ENCODE results near the gene DCLK2. TPM values are rescaled to one million over a fixed set of nuclear protein-coding genes. Genes with fewer than 3 reads are reported as not detected.

The DCLK2 gene
- total RNA-seq, result not detected

DNA sequence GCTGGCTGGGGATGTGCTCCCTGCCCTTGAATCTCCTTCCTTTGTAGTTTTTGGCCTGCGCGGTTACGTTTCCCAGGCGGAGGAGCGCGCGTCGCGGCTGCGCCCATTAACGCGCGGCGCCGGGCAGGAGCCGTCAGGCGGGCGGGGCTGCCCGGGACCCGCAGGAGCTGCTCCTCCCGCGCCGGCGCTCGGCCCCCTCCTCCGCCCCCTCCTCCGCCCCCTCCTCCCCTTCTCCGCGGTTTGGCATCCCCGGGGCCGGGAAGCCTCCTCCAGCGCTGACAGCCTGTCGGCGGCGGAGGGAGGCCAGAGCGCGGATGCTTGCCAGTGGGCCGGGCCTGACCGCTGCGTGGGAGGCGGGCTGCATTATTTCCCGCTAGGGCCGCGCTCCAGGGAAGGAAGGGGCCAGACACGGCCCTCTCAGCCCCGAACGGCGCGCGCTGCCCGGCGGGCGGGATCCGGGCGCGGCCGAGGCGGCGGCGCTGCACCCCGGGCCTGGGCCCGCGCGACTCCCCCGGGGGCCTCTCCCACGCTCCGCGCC, at the start of gene DCLK2:
TSS of gene DCLK2 (plus strand) at position 405 of the 538 bp plus-strand sequence. CDS start 583 bp downstream, outside the sequence.
- CTCF ChIA-PET, result no interaction called here
- peak within 1 kb of the TSS; percentile 48 for H3K4me3 Mint-ChIP-seq
- no peak for DNase-seq
- H3K4me1 Mint-ChIP-seq (ENCODE audit: low read depth), result peaks cover 8% of the 10 kb centered on the region
- intact Hi-C loops (cut with micrococcal nuclease), result no loop called here
- no peak within 1 kb of the TSS for H3K27ac Mint-ChIP-seq
- no peaks in the 10 kb centered on the region for H3K36me3 Mint-ChIP-seq (ENCODE audit: low read depth)
- peaks cover 1% of the 10 kb centered on the region for H3K9me3 Mint-ChIP-seq
- H3K27me3 Mint-ChIP-seq (ENCODE audit: low read depth), result peaks cover 50% of the 10 kb centered on the region

DNA sequence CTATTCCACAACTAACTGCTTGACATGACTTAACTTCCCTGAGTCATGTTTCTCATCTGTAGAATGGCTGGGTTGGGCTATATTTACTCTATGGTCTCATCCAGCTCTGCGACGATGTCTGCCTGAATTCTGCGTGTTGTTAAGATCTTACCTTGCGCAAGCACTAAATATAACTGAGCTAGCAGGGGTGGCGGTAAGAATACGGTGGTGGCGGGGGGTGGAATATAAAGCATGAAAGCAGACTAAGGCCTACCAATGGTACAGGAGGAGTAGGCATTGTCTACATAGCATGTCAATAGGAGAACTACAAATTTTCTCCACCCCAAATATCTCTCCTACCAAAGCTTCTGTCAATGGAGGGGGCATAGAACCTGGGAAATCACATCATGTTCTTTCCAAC, 45.7 kb upstream of the DCLK2 start:
- no peak for DNase-seq
- Mint-ChIP-seq H3K36me3 (ENCODE audit: low read depth) (no peaks in the 10 kb centered on the region), H3K4me3 (no peak overlapping the region), H3K27ac (no peak overlapping the region), H3K9me3 (peaks cover 7% of the 10 kb centered on the region), H3K27me3 (ENCODE audit: low read depth) (peaks cover 2% of the 10 kb centered on the region), H3K4me1 (ENCODE audit: low read depth) (no peaks in the 10 kb centered on the region)
- intact Hi-C loops (cut with micrococcal nuclease), result no loop called here
- CTCF ChIA-PET, result no interaction called here

DNA sequence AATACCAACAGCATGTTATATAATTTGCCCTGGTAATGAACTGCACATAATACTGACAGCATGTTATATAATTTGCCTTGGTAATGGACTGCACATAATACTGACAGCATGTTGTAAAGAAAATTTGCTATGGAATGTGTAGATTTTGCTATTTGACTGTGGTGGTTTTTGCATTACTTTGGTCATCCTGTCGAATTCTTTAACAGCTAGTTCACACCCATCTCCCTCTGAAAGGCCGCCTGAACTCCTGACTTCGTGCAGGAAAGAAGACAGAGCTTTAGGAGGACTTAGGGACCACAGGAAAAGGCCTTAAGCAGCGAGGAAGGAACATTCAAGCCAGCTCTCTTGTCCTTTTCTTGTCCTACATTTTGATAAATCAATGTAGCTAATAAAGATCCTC, 45.2 kb upstream of the DCLK2 start:
- Mint-ChIP-seq H3K36me3 (ENCODE audit: low read depth) (no peaks in the 10 kb centered on the region), H3K27me3 (ENCODE audit: low read depth) (peaks cover 2% of the 10 kb centered on the region), H3K4me1 (ENCODE audit: low read depth) (no peaks in the 10 kb centered on the region), H3K4me3 (no peak overlapping the region), H3K9me3 (peaks cover 3% of the 10 kb centered on the region), H3K27ac (no peak overlapping the region)
- CTCF ChIA-PET, result no interaction called here
- intact Hi-C loops (cut with micrococcal nuclease), result no loop called here
- no peak for DNase-seq

DNA sequence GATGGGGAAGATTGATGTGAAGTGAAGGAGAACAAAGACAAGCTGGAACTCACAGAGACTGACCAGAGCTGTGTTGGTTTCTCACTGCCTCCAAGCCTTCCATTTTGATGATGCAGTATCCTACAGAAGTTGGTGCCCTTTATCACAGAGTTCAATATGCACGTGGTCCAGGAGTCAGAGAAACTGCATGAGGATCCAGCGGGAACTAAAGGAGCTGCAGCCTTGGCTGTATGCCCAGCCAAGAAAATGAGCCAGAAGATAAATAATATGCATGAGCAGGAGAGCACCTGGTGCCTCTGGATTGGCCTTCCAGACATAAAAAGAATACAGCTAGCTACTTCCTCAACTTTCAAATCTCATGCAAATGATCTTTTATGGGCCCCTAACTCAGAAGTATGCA, 44.3 kb upstream of the DCLK2 start:
- Mint-ChIP-seq H3K27me3 (ENCODE audit: low read depth) (peaks cover 2% of the 10 kb centered on the region), H3K27ac (no peak overlapping the region), H3K4me1 (ENCODE audit: low read depth) (no peaks in the 10 kb centered on the region), H3K36me3 (ENCODE audit: low read depth) (no peaks in the 10 kb centered on the region), H3K4me3 (no peak overlapping the region), H3K9me3 (peaks cover 3% of the 10 kb centered on the region)
- CTCF ChIA-PET, result no interaction called here
- no peak for DNase-seq
- intact Hi-C loops (cut with micrococcal nuclease), result no loop called here

DNA sequence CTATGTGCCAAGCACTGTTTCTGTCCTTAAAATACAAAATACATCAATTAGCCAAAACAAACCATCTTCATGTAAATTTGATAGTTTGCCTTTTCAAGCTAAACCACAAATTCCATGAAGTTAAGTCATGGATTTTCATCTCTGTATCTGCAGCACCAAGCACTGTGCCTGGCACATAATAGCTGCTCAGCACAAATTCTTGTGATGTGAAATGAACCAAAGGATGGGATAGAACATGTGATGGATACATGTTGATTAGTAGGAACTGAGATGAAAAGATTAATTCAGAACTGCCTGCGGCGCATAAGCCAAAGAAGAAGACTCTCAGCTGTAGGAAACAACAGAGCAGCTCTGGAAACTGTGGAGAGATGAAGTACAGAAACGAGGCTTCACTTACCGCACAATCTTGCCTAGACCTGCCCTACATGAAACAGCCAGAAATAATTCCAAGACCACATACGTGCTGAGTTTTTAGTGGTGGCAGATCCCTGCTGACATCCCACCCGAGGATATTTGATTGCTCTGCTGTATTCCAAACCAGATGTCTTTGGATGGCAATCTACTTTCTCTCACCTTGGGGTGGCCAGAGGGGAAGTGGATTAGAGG, 40.9 kb upstream of the DCLK2 start:
- intact Hi-C loops (cut with micrococcal nuclease), result no loop called here
- Mint-ChIP-seq H3K9me3 (peaks cover 3% of the 10 kb centered on the region), H3K4me3 (no peak overlapping the region), H3K4me1 (ENCODE audit: low read depth) (no peaks in the 10 kb centered on the region), H3K27me3 (ENCODE audit: low read depth) (peaks cover 4% of the 10 kb centered on the region), H3K27ac (no peak overlapping the region), H3K36me3 (ENCODE audit: low read depth) (no peaks in the 10 kb centered on the region)
- CTCF ChIA-PET, result interaction anchor here (0.6 kb wide), 1 partner anchor 264 kb away, joined by 3 read pairs; no protein-coding TSS in a partner anchor
- DNase-seq, result no peak

DNA sequence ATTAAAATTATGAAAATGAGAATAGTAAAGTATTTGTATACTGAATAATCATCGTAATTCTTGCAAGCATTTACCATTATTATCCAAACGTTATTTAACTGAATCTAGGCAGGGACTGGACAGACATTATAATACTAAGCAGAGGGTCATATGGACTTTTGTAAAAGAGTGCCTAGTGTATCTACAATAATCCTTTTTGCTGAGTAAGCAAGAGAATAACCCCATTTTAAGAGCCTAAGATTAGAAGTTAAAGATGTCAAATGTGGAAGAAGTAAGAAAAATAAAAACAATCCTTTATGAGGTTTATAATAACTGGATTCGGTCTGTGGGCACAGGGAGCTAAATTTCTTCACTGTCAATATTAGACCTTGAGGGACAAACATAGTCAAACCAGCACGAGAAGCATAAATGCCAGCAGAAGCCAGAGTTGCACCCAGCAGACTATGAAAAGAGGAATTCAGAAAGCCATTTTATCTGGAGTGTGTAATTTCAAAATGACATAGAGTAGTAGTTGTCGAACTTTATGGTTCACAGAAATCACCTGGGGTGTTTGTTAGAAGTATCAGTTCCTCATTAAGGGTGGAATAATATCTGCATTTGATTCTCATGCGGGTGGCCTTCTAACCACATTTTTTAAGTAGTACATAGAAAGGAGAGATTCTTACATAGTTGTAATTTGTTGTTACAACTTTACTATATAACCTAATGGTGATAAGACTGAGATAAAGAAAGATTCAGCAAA, 39.7 kb upstream of the DCLK2 start:
- H3K27me3 Mint-ChIP-seq (ENCODE audit: low read depth), result peaks cover 4% of the 10 kb centered on the region
- no peaks in the 10 kb centered on the region for H3K4me1 Mint-ChIP-seq (ENCODE audit: low read depth)
- no peak for DNase-seq
- no peaks in the 10 kb centered on the region for H3K36me3 Mint-ChIP-seq (ENCODE audit: low read depth)
- CTCF ChIA-PET, result no interaction called here
- intact Hi-C loops (cut with micrococcal nuclease), result no loop called here
- no peak overlapping the region for H3K27ac Mint-ChIP-seq
- H3K9me3 Mint-ChIP-seq, result peaks cover 3% of the 10 kb centered on the region
- H3K4me3 Mint-ChIP-seq, result no peak overlapping the region

DNA sequence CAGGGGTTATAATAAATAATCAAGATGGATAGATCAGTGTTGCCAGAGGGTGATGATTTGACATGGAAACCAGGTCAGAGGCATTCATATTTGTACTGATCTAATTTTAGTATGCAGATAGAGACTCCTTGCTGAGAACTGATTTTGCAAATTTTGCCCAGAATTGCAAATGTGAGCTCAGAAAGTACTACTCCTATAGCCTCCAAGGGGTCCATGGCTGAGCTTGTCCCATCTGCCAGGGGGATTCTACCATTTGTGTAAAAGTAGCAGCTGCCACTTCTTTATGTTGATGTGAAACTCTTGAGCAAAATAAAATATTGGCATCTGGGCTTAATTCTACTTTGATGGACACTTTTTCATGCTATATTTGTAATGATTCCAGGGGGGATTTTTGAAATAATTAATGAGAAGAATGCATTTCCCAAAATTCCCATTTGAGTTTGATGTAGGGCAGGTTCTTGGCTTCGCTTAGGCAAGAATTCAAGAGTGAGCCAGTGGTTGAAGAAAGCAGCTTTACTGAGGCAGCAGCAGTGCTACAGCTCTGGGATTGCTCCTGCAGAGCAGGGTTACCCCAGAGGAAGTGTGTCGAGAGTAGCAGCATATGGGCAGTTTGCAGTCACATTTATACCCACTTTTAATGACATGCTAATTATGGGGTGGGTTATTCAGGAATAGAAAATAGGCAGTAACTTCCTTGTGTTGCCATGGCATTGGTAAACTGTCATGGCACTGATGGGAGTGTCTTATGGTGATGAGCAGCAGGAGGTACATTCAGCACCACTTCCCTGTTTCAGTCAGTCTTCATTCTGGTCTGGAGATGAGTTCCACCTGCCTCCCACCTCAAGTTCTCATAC, 38.7 kb upstream of the DCLK2 start:
- peaks cover 5% of the 10 kb centered on the region for H3K27me3 Mint-ChIP-seq (ENCODE audit: low read depth)
- CTCF ChIA-PET, result no interaction called here
- no peak overlapping the region for H3K4me3 Mint-ChIP-seq
- no peaks in the 10 kb centered on the region for H3K4me1 Mint-ChIP-seq (ENCODE audit: low read depth)
- H3K27ac Mint-ChIP-seq, result no peak overlapping the region
- no peaks in the 10 kb centered on the region for H3K36me3 Mint-ChIP-seq (ENCODE audit: low read depth)
- H3K9me3 Mint-ChIP-seq, result peaks cover 3% of the 10 kb centered on the region
- intact Hi-C loops (cut with micrococcal nuclease), result no loop called here
- no peak for DNase-seq

DNA sequence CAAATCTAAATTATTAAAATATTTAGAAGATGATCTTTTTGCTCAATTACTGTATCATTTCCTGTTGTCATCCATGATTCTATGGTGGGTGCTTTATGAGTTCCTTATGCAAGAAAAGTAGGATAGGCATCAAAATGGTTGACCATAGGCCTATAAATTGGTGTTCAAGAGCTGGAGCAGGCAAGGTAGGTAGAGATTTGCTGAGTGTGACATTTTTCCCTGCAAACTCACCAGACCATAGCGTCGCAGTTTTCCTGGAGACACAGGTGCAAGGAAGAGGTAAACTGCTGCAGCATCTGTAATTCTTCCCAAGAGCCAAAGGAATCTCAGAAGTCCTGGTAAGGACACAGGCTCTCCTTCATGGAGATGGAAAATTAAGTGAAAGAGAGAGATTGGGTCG, 33.7 kb upstream of the DCLK2 start:
- H3K27me3 Mint-ChIP-seq (ENCODE audit: low read depth), result peaks cover 7% of the 10 kb centered on the region
- no peak for DNase-seq
- H3K4me3 Mint-ChIP-seq, result no peak overlapping the region
- CTCF ChIA-PET, result no interaction called here
- no peaks in the 10 kb centered on the region for H3K4me1 Mint-ChIP-seq (ENCODE audit: low read depth)
- H3K36me3 Mint-ChIP-seq (ENCODE audit: low read depth), result no peaks in the 10 kb centered on the region
- intact Hi-C loops (cut with micrococcal nuclease), result no loop called here
- no peaks in the 10 kb centered on the region for H3K9me3 Mint-ChIP-seq
- no peak overlapping the region for H3K27ac Mint-ChIP-seq

DNA sequence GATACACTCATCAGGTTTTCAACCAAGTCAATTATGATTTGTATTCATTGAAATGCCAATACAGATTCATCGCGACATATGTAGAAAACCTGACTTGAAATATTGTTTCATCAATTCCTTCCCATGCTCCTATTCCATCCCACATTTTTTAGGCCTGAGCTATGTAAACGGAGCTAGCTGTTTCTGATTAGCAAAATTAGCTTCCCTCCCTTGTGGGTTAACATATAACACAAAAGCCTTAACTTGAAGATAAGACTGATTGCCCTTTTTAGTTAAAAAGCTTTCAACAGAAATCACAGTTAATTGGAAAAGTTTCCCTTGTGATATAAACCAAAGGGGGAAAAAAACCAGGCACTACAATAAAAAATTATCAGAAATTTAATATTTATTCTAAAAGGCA, 32.8 kb upstream of the DCLK2 start:
- no peaks in the 10 kb centered on the region for H3K36me3 Mint-ChIP-seq (ENCODE audit: low read depth)
- no peak for DNase-seq
- H3K27ac Mint-ChIP-seq, result no peak overlapping the region
- peaks cover 6% of the 10 kb centered on the region for H3K27me3 Mint-ChIP-seq (ENCODE audit: low read depth)
- H3K4me3 Mint-ChIP-seq, result no peak overlapping the region
- no peaks in the 10 kb centered on the region for H3K4me1 Mint-ChIP-seq (ENCODE audit: low read depth)
- CTCF ChIA-PET, result no interaction called here
- intact Hi-C loops (cut with micrococcal nuclease), result no loop called here
- H3K9me3 Mint-ChIP-seq, result no peaks in the 10 kb centered on the region

DNA sequence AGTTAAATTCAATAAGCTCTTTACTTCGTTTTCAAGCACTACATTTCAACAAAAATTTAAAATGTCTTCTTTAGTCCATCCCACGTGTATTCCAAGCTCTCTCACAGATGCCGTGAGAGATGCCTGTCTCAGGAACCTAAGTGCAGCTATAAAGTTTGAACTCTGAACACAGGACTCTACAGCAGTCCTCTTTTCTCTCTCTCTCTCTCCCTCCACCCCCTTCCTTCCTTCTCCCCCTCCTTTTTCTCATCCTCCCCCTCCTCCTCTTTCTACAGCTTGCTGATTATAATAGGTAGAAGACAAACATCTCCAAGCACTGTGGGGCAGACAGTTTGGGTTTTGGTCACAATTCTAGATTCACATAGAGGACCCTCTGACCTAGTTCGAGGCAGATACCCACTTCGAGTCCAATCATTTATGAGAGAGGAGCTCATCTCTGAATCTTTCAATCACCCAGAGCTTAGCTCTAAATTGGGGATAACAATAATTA, 31.5 kb upstream of the DCLK2 start:
- H3K4me3 Mint-ChIP-seq, result no peak overlapping the region
- intact Hi-C loops (cut with micrococcal nuclease), result no loop called here
- H3K27me3 Mint-ChIP-seq (ENCODE audit: low read depth), result peaks cover 5% of the 10 kb centered on the region
- no peak for DNase-seq
- CTCF ChIA-PET, result no interaction called here
- H3K4me1 Mint-ChIP-seq (ENCODE audit: low read depth), result no peaks in the 10 kb centered on the region
- no peaks in the 10 kb centered on the region for H3K9me3 Mint-ChIP-seq
- H3K36me3 Mint-ChIP-seq (ENCODE audit: low read depth), result no peaks in the 10 kb centered on the region
- H3K27ac Mint-ChIP-seq, result no peak overlapping the region

DNA sequence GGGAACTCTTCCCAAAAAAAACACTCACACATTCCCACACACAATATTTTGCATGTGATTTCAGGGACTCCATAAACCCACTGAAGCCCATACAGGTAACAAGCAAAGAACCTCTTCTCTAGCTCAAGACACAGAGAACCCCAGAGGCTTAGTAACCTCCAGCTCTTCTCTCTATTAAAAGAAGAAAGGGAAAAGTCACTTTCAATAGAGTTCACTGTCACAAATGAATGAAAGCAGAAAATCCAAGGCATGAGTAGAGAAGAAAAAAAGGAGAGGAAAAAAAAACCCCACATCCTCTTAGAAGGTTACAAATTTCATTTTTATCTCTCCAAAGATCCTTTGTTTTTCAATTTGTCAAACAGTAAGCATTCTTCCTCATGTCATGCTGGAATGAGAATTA, 30.7 kb upstream of the DCLK2 start:
- intact Hi-C loops (cut with micrococcal nuclease), result no loop called here
- no peaks in the 10 kb centered on the region for H3K9me3 Mint-ChIP-seq
- H3K36me3 Mint-ChIP-seq (ENCODE audit: low read depth), result no peaks in the 10 kb centered on the region
- H3K4me3 Mint-ChIP-seq, result no peak overlapping the region
- H3K27me3 Mint-ChIP-seq (ENCODE audit: low read depth), result peaks cover 3% of the 10 kb centered on the region
- DNase-seq, result no peak
- no peaks in the 10 kb centered on the region for H3K4me1 Mint-ChIP-seq (ENCODE audit: low read depth)
- no peak overlapping the region for H3K27ac Mint-ChIP-seq
- CTCF ChIA-PET, result no interaction called here

DNA sequence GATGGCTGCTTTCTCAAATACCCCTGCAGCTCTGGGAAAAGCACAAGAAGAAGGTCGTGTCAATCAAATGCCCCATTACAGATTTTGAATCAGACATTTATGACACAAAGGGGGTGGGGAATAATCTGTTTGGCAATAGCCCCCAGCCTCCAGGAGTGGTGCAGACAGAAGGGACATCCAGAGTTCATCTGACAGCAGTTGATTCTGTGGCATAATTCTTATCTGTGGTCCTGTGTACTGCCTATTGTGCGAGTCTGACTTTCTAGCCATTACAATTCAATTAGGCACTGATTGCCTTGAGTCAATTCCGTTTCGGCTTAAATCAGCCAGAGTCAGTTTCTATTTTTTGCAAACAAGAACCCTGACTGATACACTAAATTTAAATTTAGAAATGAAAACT, 28.6 kb upstream of the DCLK2 start:
- intact Hi-C loops (cut with micrococcal nuclease), result no loop called here
- Mint-ChIP-seq H3K27me3 (ENCODE audit: low read depth) (no peaks in the 10 kb centered on the region), H3K36me3 (ENCODE audit: low read depth) (no peaks in the 10 kb centered on the region), H3K9me3 (no peaks in the 10 kb centered on the region), H3K4me1 (ENCODE audit: low read depth) (no peaks in the 10 kb centered on the region), H3K27ac (no peak overlapping the region), H3K4me3 (no peak overlapping the region)
- DNase-seq, result no peak
- CTCF ChIA-PET, result no interaction called here

Measured in activated naive CD4-positive, alpha-beta T cell treated with anti-CD3 and anti-CD28 coated beads for 36 hours (primary cell).